ENCODE results near the gene LRG1. TPM values are rescaled to one million over a fixed set of nuclear protein-coding genes. Genes with fewer than 3 reads are reported as not detected.

Gene LRG1
- total RNA-seq, 1 donor from 2014 or later: 1.6 TPM

DNA sequence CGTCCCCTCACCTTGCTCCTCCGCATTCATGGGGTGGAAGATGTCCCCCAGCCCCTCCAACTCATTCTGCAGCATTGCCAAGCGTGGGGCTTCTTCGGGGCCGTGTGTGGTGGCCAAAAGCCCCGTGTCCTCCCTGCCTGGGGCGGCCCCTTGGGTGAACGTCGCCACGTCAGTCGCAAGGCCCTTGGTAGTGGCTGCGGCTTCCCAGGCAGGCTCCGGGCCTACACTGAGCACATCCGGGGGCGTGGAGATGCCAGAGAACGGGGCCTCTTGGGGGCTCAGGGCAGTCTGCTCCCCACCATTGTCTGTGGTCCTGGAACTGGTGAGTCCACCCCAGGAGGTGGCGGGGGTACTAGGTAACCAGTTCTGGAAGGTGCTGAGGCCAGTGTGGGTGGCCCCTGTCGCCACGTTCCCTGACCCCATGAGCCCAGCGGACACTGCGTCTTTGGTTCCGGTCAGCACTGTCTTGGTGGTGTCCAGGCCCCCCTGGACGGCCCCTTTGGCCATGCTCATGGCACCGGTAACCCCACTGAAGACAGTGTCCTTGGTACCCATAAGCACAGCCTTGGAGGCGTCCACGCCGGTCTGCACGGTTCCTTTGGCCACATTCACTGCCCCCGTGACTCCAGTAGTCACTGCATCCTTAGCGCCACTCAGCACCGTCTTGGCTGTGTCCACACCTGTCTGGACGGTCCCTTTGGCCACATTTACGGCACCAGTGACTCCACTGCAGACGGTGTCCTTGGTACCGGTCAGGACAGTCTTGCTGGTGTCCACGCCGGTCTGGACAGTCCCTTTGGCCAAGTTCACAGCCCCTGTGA, 29.2 kb downstream of the LRG1 start:
- no peak for DNase-seq (ENCODE audit: low read depth in 2 of 2)

DNA sequence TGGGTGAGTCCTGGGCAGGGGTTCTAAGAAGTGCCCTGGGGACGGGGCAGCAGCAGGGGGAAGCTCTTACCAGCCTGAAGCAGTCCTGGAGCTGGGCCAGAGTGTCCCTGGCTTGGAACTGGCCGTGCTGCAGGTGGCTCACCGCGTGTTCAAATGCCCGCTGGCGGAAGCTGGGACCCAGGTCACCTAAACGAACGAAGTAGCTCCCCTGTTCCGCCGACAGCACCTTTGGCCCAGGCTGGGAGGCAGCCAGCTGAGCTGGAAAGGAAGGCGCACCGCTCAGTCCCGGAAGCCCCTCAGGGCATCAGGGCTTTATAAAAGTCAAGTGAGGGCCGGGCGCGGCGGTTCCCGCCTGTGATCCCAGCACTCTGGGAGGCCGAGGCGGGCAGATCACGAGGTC, 31.1 kb downstream of the LRG1 start:
- DNase-seq (ENCODE audit: low read depth in 2 of 2): peak in 1 of 2 donors; percentile 20

DNA sequence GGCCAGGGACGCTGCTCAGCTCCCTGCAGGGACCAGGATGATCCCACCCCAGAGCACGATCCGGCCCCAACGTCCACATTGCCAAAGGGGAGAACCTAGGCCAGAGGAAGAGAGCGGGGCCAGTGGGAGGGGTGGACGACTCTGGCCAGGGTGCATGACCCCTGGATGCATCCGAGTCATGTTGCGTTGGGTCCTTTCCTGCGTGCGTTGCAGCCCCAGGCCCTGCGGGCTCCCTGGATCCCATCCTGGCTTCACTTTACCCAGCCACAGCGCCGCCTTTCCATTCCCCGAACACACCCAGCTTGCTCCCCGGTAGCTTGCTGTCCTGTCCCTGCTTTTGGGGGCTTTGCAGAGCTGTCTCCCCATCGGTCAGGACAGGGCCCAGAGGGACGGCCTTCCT, 32.0 kb downstream of the LRG1 start:
- DNase-seq (ENCODE audit: low read depth in 2 of 2): no peak

DNA sequence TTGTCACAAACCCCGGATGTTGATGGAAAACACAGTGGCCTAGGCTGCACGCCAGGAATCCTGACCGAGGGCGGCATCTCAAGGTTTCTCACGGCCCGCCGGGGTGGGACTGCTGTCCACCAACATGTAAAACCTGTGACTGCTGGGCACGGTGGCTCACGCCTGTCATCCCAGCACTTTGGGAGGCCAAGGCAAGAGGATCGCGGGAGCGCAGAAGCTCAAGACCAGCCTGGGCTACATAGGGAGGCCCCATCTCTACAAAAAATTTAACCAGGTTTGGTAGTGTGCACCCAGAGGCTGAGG, 32.7 kb downstream of the LRG1 start:
- no peak for DNase-seq (ENCODE audit: low read depth in 2 of 2)

DNA sequence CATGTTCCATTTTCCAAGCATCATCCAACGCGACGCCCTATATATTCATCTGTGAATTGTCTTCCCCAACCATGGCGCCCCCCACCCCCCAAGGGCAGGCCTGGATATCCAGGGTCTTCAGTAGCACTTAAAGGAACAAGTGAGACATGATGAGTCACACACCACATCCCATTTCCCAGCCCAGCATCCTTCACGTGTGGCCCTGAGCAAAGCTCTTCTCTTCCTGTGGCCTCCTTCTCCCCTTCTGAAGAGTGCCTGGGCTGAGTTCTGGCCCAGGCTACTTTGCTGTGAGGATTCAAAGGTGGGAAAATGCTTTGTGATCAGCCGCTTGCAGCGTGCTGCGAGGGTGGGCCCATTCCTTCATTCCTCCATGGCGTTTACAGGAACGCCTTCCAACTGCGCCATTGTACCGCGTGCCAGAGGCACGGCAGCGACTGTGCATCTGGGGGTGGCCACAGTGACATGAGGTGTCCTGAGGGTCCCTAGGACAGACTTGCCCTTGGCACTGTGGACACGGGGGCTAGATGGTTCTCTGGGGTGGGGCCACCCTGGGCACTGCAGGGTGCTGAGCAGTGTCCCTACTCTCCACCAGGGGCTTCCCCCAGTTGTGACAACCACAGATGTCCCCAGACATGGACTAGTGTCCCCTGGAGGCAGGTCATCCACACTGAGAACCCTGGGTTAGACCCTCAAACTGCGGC, 33.2 kb downstream of the LRG1 start:
- peak in 1 of 2 donors; percentile 85 for DNase-seq (ENCODE audit: low read depth in 2 of 2)

DNA sequence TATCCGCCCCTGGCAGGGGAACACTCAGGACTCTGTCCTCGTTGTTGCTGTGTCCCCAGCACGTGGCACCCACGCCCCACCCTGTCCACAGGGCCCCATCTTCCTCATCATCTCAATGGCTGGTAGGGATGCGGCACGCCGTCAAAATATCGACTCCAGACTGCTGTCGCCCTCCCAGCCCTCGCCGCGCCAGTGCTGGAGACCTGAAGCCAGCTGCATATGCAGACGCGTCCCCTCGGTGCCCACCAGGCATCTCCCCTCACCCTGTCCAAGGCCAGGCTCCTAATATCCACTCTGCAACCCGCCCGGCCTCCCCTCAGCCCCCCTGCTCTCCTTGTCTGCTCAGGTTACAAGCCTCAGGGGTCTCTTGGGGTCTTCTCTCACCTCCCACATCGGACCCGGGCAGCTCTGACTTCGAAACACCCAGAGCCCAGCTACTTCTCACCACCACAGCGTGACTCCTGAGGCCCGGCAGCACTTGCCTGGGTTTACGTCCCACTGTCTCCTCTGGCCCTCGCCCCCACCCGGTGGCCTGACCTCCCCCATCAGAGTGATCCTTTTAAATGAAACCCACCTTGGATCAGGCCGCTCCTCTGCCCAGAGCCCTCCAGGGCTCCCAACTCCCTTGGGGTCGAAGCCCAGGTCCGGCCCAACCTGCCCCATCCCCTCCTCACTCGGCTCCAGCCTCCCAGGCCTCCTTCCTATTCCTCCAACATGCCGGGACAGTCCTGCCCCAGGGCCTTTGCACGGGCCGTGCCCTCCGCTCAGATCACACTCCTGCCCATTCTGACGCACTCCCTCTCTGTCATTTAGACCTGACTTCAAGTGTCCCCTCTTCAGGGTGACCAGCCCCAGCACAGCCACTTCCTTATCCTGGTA, 34.0 kb downstream of the LRG1 start:
- DNase-seq (ENCODE audit: low read depth in 2 of 2): no peak

DNA sequence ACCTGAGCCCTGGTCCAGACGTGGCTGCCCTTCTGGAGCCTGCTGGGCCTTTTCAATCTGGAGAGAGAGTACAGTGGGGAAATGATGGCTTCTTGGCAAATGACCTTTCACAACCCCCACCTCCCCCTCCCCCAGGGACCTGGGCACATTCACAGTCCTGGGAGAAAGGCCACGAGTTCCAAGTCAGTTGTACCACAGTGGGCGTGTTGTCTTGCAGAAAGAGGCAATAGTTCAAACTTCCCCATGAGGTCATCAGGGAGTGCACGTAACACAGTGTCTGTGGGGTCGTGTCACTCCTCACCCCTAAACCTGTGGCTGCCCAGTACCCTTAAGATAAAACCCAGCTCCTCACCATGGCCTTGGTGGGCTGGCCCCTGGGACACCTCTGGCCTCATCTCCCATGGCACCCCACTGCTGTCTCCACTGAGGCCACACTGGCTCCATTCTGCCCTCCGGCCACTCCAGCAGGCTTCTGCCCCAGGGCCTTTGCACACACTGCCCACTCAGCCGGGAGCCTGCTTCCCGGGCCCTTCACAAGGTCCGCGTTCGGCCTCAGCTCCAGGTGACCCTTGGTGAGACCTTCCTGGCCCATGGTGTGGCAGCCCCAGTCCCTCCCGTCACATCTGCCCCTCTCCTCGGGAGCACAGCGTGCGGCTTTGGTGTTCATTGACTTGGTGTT, 34.8 kb downstream of the LRG1 start:
- DNase-seq (ENCODE audit: low read depth in 2 of 2): no peak

DNA sequence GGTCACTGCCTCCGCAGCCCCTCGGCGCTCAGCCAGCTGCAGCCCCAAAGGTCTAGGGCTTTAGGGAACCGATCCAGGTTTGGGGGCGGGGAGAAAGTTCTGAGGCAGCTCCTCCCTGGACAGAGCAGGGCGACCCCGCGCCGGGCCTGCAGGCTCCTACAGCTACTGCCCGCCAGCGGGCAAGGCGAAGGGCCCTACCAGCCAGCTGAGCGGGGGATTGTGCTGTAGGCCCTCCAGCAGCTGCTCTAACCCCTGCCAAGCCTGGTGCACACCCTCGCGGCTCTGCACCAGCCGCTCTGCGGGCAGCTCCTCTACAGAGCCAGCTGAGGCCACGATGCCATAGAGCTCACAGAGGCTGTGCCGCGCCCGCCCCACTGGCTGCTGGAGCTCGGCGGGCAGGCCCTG, 35.5 kb downstream of the LRG1 start:
- DNase-seq (ENCODE audit: low read depth in 2 of 2): no peak

DNA sequence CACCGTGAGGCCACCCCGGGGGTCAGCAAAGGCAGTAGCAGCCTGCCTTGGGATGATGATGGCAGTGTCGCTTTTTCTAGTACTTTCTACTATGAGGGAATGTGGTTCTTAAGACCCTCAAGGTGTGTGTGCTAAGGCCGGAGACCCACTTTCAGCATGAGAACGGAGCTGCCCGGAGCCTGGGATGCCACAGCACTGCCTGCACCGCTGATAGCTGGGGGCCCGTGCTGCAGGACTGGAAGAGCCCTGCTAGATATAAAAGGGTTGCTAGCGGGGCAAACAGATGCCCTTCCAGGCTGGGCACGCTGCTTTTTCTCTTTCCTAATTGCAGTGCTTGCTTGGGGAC, 36.0 kb downstream of the LRG1 start:
- no peak for DNase-seq (ENCODE audit: low read depth in 2 of 2)

DNA sequence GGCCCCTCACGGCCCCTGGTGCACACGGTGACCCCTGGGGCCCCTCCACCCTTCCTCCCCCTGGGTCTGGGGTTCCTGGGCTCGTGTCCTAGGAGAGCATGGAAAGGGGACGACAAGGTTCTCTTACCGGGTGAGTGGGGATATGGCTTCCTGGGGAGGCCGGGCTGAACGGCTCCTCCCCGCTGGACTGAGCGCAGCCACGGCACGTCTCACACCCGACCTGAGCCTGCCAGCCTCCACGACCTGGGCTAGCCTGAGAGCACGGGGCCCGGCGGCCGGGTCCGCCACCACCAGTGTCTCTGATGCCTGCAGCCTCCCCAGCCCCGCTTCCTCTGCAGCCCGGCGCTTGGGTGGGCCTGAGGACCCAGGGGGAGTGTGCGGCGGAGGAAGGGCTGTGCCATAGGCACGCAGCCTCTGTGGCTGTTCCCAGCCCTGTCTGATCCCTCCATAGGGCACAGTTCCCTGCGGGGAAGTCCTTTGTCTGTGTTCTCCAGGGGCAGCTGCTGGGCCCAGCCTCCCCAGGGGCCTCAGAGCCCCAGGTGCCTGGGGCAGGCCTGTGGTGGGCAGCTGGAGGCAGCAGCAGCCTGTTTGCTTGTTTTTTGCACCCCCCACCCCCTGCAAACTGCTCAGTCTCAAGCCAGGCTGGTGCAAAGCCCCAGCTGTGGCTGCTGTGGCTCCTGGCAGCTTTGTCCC, 36.6 kb downstream of the LRG1 start:
- no peak for DNase-seq (ENCODE audit: low read depth in 2 of 2)

DNA sequence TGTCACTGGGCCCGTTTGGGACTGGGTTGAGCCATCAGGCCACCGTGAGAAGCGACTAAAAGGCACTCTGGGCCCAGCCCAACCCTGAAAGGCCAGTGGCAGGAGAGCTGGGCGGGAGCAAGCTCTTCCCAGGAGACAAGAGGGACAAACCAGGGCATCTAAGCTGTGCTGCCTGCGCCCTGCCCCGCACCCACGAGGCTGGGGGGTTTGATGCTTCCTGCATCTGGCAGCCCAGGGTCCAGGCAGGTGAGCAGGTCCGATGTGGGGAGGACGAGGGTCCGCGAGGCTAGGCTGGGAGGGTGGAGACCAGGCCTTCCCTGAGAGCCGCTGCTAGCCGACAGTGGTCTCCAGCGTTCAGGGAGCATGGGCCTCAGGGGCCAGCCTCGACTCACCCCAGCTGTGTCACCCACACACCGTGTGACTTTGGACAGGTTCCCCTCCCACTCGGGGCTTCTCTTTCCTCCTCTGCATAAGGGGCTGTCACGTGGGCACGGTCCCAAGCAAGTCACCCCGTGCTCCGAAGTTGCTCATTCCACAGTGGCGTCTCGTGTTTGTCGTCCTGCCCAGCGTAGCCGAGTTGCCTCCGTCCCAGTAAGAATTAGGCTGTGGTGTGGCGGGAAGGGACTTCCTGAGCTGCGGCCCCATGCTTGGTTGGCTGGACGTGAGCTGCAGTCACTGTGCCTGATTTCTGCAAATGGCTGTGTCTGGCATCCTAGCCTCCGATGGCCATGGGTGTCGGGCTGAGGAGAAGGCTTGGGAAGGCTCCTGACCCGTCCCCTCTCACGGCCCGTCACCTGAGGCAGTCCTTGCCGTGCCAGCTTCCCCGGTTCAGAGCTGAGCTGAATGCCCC, 37.3 kb downstream of the LRG1 start:
- DNase-seq (ENCODE audit: low read depth in 2 of 2): no peak

DNA sequence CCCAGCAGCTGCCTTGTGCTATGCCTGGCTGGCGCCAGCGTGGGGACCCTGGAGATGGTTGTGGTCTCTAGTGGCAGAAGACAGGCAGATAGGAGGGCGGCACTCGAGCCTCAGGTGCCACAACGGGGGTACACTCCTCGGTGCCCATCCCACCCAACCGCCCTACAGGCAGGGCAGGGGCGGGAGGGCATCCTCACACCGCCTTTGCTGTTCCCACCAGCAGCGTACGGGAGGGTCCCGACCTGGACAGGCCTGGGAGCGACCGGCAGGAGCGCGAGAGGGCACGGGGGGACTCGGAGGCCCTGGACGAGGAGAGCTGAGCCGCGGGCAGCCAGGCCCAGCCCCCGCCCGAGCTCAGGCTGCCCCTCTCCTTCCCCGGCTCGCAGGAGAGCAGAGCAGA, 38.1 kb downstream of the LRG1 start:
- DNase-seq (ENCODE audit: low read depth in 2 of 2): no peak

DNA sequence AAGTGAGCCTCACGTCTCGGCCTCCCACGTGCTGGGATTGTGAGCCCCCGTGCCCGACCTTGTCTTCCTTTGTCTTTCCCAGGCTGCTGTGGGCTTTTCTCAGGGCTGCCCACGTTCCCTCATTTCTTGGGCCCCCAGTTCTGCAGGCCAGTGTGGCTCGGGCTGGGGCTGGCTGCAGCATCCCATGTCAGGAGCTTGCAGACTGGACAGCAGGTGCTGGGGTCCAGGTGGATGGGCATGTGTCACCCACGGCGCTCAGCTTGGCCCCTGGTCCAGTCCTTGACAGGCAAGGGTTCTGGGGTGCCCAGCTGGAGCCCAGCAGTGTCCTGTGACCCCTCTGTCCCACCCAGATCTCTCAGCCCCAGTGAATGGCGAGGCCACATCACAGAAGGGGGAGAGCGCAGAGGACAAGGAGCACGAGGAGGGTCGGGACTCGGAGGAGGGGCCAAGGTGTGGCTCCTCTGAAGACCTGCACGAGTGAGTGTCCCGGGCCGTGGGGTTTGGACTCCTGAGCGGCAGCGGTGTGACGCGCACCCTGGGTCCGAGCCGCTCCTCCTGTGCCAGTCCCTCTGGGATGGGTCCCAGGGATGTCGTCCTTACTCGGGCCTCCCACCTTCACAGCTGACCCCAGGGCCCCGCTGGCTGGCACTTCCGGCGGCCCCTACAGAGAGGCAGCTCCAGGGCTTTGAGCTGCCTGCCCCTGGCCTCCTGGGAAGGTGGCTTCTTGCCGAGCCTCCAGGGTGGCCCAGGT, 38.8 kb downstream of the LRG1 start:
- no peak for DNase-seq (ENCODE audit: low read depth in 2 of 2)

DNA sequence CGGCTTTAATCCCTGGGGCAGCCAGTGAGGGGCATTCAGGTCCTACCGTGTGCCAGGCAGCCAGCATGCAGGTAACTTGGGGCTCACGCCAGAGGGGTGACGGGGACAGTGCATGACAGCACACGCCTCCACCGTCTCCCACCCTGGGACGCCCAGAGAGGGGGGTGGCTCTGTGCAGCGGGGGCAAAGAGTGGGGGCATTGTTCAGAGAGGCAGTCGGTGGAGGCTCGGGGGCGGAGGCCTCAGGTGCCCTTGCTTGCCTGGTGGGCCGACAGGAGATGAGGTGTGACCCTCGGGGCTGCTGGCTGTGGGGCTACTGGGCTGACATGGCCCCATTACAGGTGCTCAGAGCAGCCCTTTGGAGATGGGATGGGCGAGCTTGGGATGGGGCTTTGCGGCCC, 40.0 kb downstream of the LRG1 start:
- no peak for DNase-seq (ENCODE audit: low read depth in 2 of 2)

DNA sequence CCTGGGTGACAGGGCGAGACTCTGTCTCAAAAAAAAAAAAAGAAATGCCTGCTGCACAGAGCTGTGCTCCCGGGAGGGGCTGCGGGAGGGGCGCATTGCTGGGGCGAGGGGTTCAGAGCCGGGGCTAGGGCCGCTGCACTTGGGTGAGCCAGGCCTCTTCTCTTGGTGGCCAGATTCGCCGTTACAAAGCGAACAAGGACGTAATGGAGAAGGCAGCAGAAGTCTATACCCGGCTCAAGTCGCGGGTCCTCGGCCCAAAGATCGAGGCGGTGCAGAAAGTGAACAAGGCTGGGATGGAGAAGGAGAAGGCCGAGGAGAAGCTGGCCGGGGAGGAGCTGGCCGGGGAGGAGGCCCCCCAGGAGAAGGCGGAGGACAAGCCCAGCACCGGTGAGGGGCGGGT, 40.5 kb downstream of the LRG1 start:
- no peak for DNase-seq (ENCODE audit: low read depth in 2 of 2)

DNA sequence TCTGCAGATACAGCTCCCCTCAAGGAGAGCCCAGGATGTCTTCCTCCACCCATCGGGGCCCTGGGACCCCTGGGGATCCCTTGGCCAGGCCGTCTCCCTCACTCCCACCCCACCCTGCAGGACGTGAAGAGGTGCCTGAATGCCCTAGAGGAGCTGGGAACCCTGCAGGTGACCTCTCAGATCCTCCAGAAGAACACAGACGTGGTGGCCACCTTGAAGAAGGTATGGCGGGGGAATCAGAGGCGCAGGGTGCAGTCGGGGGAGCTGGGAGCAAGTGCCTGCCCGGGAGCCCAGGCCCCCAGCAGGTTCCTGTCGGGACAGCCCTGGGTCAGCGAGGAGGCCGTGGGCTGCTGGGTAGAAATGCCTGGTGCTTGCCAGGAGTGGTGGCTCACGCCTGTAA, 41.1 kb downstream of the LRG1 start:
- DNase-seq (ENCODE audit: low read depth in 2 of 2): no peak

DNA sequence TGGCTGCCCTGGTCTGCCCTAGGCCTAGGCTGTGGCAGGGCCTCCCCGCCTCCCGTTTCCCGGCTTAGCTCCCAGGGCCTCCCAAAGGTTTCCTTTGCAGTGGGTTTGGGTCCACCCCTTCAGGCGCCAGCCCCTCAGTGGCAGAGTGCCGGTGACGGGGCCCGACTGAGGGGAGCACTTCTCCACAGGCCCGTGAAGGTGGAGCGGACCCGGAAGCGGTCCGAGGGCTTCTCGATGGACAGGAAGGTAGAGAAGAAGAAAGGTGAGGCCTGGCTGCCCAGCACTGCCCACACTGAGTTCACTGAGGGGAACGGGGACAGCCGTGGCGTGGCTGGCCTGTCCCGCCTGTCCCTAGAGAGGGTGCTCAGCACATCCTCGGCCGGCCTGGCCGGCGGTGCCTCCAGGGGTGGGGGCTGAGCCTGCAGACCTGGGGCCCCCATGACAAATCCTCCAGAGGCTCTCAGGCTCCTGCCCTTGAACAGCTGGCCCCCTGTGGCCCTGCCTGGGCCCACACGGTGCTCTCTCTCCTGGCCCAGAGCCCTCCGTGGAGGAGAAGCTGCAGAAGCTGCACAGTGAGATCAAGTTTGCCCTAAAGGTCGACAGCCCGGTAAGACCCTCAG, 42.0 kb downstream of the LRG1 start:
- DNase-seq (ENCODE audit: low read depth in 2 of 2): no peak

DNA sequence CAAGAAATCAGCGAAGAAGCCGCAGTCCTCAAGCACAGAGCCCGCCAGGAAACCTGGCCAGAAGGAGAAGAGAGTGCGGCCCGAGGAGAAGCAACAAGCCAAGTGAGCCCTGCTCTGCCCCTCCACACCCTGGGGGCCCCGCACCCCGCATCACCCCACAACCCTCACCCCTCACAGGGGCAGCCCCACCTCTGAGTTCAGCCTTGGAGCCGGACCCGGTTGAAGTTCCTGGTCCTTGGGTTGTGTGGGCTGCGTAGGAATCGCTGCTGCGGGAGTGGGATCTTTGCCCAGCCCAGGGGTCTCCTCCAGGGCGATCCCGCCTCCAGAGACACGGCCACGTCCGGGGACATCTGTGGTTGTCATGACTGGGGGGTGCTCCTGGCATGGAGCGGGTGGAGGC, 43.5 kb downstream of the LRG1 start:
- no peak for DNase-seq (ENCODE audit: low read depth in 2 of 2)

DNA sequence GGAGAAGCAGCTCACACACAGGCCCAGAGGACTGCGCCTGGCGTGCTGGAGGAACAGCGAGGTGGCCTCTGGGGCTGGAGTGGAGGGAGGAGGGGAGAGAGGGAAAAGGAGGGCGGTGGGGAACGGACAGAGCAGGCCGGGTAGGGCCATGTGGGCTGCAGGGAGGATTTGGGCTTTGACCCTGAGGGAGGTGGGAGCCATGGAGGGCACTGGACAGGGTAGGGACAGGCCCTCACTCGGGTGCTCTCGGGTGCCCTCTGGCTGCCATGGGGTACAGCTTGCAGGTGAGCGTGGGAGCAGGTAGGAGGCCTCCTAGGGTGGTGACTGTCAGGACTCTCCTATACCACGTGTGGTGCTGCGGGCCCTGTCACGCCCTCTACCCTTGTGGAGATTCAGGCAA, 44.4 kb downstream of the LRG1 start:
- no peak for DNase-seq (ENCODE audit: low read depth in 2 of 2)

Data from lung microvascular endothelial cell (primary cell).